Vagina (tissue), 2 donors: ENCODE measurements around the gene POU2F1. TPM values are rescaled to one million over a fixed set of nuclear protein-coding genes. Genes with fewer than 3 reads are reported as not detected.

Source experiments
- DNase-seq, 2 donors: peaks; one replicate each; pipeline ENCODE4 v3.0.0-alpha.2; 2017; ENCODE audit errors: extremely low spot score in 2 of 2
- H3K27ac ChIP-seq: fragments of 200-600 bp; sonication (generic); one replicate; pipeline ENCODE4 v1.5.1; 2019
- H3K27me3 ChIP-seq: fragments of 200-600 bp; sonication (generic); one replicate; pipeline ENCODE4 v1.5.1; 2019
- H3K36me3 ChIP-seq, 2 donors: fragments of 200-600 bp; sonication (generic); one replicate each; pipeline ENCODE4 v1.5.1; 2017 to 2019
- H3K4me1 ChIP-seq: fragments of 200-600 bp; sonication (generic); one replicate; pipeline ENCODE4 v1.5.1; 2019
- H3K4me3 ChIP-seq, 2 donors: fragments of 200-600 bp; sonication (generic); 1 replicate in 1 of 2; 2 replicates in 1 of 2; pipeline ENCODE4 v1.5.1; 2016 to 2019
- H3K9me3 ChIP-seq: fragments of 200-600 bp; sonication (generic); one replicate; pipeline ENCODE4 v1.5.1; 2019
- POLR2A ChIP-seq, 2 donors: fragments of 450-650 bp; IDR thresholded peaks; one replicate each; pipeline ENCODE4 v1.6.1; 2017; ENCODE audit warnings: antibody characterized with exemption in 2 of 2, mild to moderate bottlenecking in 2 of 2, moderate library complexity in 2 of 2
- POLR2AphosphoS5 ChIP-seq, 2 donors: sonication (generic); formaldehyde crosslinking; IDR thresholded peaks; one replicate each; pipeline ENCODE4 v1.9.0; 2017; ENCODE audit warnings: antibody characterized with exemption in 2 of 2, mild to moderate bottlenecking in 2 of 2, low read depth in 1 of 2; ENCODE audit not compliant: insufficient read depth in 1 of 2
- intact Hi-C: fragments of 100-400 bp; cut with DNase I; formaldehyde crosslinking; loops from one replicate; pipeline ENCODE4 v1.15.1; 2023
- total RNA-seq: library from RNA; depleted of rRNA; stranded (reverse); fragments of >200 nt; gene quantifications from one replicate; pipeline ENCODE4 v1.2.3, GENCODE V29; 2016
- TF ChIP-seq, protein P1 (sequence below), 3 experiments: fragments of 450-650 bp in 2 of 3; fragments of 200-600 bp in 1 of 3; sonication (generic) in 1 of 3; IDR thresholded peaks; one replicate each; pipeline ENCODE4 v1.5.1; 2017 to 2019; ENCODE audit warnings: antibody characterized with exemption in 3 of 3, mild to moderate bottlenecking in 2 of 3, moderate library complexity in 2 of 3

Gene POU2F1
- total RNA-seq, 1 donor from 2014 or later: 10.8 TPM

DNA sequence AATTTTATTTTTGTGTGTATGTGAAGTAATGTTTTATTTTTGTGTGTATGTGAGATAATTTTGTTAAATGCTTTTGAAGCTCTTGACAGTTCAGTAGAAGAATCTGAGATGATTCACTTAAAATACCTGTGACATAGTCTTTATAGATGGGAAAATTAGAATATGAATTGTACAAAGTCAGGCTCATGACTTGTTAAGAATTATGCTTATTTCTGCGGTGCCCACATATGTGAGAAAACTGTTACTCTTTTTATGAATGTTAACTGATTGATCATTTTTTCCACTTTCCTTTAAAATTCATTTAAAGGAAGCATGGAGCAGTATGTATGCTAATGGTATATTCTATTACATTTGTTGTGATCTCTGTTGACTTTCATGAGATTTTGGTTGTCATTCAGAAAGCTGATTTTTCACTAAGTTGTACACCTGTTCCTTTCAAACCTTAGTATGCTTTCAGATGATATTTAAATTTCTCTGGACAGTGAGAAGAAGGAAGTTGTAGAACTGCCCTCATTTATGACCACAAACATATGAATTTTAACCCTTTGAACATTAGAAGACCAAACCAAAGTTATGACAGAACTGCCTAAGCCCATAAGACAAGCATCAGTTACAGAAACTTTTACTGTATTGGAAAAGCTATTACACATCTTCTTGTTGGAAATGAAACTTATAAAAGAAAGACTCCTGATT is 110.1 kb downstream of the POU2F1 start:
- no peaks in the 10 kb centered on the region for H3K9me3 ChIP-seq
- H3K36me3 ChIP-seq: no peaks in the 10 kb centered on the region
- no peaks in the 10 kb centered on the region for H3K4me1 ChIP-seq
- intact Hi-C loops: no loop called here
- TF ChIP-seq POLR2AphosphoS5 (IDR thresholded peaks at IDR 0.05; ENCODE audit: insufficient read depth in 1 of 2, low read depth in 1 of 2) (no peak), POLR2A (IDR thresholded peaks at IDR 0.05) (no peak)
- TF ChIP-seq, protein P1, sequence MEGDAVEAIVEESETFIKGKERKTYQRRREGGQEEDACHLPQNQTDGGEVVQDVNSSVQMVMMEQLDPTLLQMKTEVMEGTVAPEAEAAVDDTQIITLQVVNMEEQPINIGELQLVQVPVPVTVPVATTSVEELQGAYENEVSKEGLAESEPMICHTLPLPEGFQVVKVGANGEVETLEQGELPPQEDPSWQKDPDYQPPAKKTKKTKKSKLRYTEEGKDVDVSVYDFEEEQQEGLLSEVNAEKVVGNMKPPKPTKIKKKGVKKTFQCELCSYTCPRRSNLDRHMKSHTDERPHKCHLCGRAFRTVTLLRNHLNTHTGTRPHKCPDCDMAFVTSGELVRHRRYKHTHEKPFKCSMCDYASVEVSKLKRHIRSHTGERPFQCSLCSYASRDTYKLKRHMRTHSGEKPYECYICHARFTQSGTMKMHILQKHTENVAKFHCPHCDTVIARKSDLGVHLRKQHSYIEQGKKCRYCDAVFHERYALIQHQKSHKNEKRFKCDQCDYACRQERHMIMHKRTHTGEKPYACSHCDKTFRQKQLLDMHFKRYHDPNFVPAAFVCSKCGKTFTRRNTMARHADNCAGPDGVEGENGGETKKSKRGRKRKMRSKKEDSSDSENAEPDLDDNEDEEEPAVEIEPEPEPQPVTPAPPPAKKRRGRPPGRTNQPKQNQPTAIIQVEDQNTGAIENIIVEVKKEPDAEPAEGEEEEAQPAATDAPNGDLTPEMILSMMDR (IDR thresholded peaks at IDR 0.05): no peak
- no peaks in the 10 kb centered on the region for H3K27me3 ChIP-seq
- no peak overlapping the region for H3K27ac ChIP-seq
- no peak for DNase-seq
- no peak overlapping the region for H3K4me3 ChIP-seq

DNA sequence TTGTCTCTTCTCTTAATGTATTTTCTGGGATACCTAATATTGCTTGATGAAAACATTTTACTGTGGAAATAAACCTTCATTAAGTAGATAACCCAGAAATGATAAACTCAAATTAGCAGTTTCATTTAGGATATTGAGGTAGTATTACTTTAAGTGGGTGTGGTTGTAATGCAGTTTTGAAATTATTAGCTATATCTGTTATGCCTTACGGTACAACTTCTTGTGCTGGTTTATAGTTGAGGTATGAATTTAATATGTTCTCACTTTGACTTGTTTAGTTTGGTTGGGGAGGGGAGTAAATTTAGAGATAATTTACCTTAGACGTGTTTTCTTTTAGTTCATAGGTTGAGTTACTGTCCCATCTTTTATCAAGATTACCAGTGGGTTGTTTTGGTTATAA is 111.0 kb downstream of the POU2F1 start:
- Histone ChIP-seq H3K27ac (no peak overlapping the region), H3K4me1 (no peaks in the 10 kb centered on the region), H3K36me3 (no peaks in the 10 kb centered on the region), H3K27me3 (no peaks in the 10 kb centered on the region), H3K4me3 (no peak overlapping the region), H3K9me3 (no peaks in the 10 kb centered on the region)
- TF ChIP-seq, protein P1 (IDR thresholded peaks at IDR 0.05): no peak
- no peak for TF ChIP-seq POLR2AphosphoS5 (IDR thresholded peaks at IDR 0.05; ENCODE audit: insufficient read depth in 1 of 2, low read depth in 1 of 2)
- no peak for TF ChIP-seq POLR2A (IDR thresholded peaks at IDR 0.05)
- intact Hi-C loops: no loop called here
- DNase-seq: no peak

DNA sequence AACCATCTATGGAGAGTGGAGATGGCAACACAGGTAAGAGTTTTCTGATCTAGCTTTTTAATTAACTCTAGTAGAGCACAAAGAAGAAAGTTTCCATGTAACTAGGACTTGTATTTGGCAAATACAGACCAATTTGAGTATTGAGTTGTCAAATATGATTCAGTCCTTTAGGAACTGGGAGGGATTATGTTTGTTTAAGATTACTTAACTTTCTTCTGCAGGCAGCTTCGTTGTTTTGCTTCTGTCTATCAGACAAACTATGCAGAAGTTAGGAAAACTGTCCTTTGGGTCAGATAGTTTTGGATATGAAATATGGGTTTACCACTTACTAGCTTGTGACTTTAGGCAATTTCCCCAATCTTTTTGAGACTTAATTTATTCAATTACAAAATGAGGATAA is 111.8 kb downstream of the POU2F1 start:
- Histone ChIP-seq H3K9me3 (no peaks in the 10 kb centered on the region), H3K27ac (no peak overlapping the region), H3K4me1 (no peaks in the 10 kb centered on the region), H3K27me3 (no peaks in the 10 kb centered on the region), H3K4me3 (no peak overlapping the region), H3K36me3 (peaks cover 0 to 7% of the 10 kb centered on the region in 2 donors)
- TF ChIP-seq POLR2AphosphoS5 (IDR thresholded peaks at IDR 0.05; ENCODE audit: insufficient read depth in 1 of 2, low read depth in 1 of 2) (no peak), POLR2A (IDR thresholded peaks at IDR 0.05) (no peak)
- TF ChIP-seq, protein P1 (IDR thresholded peaks at IDR 0.05): no peak
- intact Hi-C loops: no loop called here
- no peak for DNase-seq

DNA sequence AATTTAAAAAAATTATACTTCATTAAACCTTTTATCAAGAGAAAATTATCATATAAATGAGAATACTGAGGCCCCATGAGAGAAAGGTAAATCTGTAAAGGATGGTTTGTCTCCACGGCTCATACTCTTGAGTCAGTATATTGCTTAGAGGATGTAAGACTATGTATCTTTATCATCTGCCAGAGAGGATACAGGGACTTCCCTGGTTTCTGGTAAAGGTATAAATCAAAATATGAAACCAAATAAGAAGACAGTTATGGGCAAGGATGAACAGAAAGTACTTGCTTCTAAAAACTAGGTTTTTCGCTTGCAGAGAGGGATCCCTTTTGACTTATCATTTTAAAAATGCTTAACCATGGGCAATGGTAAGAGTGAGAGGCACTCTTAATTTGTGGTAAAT is 112.4 kb downstream of the POU2F1 start:
- peaks cover 0 to 10% of the 10 kb centered on the region in 2 donors for H3K36me3 ChIP-seq
- TF ChIP-seq, protein P1 (IDR thresholded peaks at IDR 0.05): no peak
- TF ChIP-seq POLR2AphosphoS5 (IDR thresholded peaks at IDR 0.05; ENCODE audit: insufficient read depth in 1 of 2, low read depth in 1 of 2) (no peak), POLR2A (IDR thresholded peaks at IDR 0.05) (no peak)
- no peaks in the 10 kb centered on the region for H3K9me3 ChIP-seq
- no peak overlapping the region for H3K4me3 ChIP-seq
- no peaks in the 10 kb centered on the region for H3K27me3 ChIP-seq
- no peak overlapping the region for H3K27ac ChIP-seq
- DNase-seq: no peak
- H3K4me1 ChIP-seq: no peaks in the 10 kb centered on the region
- intact Hi-C loops: no loop called here

DNA sequence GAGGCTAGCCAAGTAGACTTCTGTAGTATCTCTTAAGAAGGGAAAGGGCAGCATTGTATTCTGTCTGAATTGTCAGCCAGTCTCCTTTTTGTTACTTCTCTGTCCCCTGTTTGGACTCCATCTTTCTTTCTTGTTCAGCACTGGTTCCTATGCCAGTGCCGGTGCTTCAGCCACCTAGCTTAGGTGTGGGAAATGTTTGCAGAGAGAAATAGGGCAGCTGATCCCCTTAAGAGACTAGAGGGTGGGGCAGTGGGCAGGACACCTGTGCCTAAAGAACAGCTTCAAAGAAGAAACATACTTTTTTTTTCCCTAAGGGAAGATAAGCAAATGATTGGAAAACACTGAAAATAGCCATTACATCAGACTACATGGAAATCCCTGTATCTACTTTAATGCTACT is 113.0 kb downstream of the POU2F1 start:
- Histone ChIP-seq H3K36me3 (peaks cover 0 to 10% of the 10 kb centered on the region in 2 donors), H3K4me3 (no peak overlapping the region), H3K27me3 (no peaks in the 10 kb centered on the region), H3K27ac (no peak overlapping the region), H3K9me3 (no peaks in the 10 kb centered on the region), H3K4me1 (no peaks in the 10 kb centered on the region)
- DNase-seq: no peak
- intact Hi-C loops: no loop called here
- no peak for TF ChIP-seq POLR2AphosphoS5 (IDR thresholded peaks at IDR 0.05; ENCODE audit: insufficient read depth in 1 of 2, low read depth in 1 of 2)
- TF ChIP-seq, protein P1 (IDR thresholded peaks at IDR 0.05): no peak
- TF ChIP-seq POLR2A (IDR thresholded peaks at IDR 0.05): no peak
